Endothelial cell of umbilical vein (primary cell): Measurements from ENCODE around the gene RP2.

Source experiments
- EZH2 ChIP-seq: IDR thresholded peaks from 2 replicates; pipeline ENCODE4 v1.6.1; 2012; ENCODE audit warnings: borderline replicate concordance, low read depth, mild to moderate bottlenecking, moderate library complexity, low read length, inconsistent platforms; ENCODE audit not compliant: severe bottlenecking
- GATA2 ChIP-seq: IDR thresholded peaks from 2 replicates; pipeline ENCODE4 v1.7.0; 2011; ENCODE audit warnings: low read depth, mild to moderate bottlenecking, moderate library complexity, mixed read lengths, low read length; ENCODE audit not compliant: insufficient read length, insufficient read depth
- POLR2A ChIP-seq: IDR thresholded peaks from 2 replicates; pipeline ENCODE4 v1.6.1; 2012; ENCODE audit warnings: low read depth, mild to moderate bottlenecking, control low read depth, low read length
- TF ChIP-seq, protein P1 (sequence below), 2 donors: IDR thresholded peaks; 1 replicate in 1 of 2; 2 replicates in 1 of 2; pipeline ENCODE4 v1.5.1; 2011; ENCODE audit warnings: low read length in 2 of 2, mild to moderate bottlenecking in 2 of 2, moderate library complexity in 2 of 2, control low read depth in 1 of 2, inconsistent platforms in 1 of 2, low read depth in 1 of 2; ENCODE audit not compliant: insufficient read depth in 1 of 2; ENCODE audit errors: extremely low read depth in 1 of 2
- TF ChIP-seq, protein P2 (sequence below): IDR thresholded peaks from 2 replicates; pipeline ENCODE4 v1.6.1; 2011; ENCODE audit not compliant: insufficient read depth, insufficient read length

DNA sequence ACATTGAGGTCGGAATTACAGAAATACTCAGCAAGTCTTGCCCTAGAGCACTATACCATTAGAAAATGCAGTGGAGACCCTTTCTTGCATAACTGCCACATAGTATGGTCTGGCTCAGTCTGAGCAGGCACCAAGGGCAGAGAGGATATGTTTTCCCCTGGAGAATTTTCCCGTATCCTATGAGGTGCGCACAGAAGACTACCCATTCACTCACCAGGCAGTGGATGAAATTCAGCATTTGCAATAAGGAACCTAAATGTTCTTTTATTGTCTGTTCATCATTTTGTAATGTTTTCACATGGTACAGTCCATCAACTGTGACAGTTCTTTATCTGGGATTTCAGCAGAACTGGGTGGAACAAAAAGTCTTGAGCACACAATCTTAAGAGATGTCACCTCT is 90.9 kb downstream of the RP2 start:
- TF ChIP-seq, protein P1, sequence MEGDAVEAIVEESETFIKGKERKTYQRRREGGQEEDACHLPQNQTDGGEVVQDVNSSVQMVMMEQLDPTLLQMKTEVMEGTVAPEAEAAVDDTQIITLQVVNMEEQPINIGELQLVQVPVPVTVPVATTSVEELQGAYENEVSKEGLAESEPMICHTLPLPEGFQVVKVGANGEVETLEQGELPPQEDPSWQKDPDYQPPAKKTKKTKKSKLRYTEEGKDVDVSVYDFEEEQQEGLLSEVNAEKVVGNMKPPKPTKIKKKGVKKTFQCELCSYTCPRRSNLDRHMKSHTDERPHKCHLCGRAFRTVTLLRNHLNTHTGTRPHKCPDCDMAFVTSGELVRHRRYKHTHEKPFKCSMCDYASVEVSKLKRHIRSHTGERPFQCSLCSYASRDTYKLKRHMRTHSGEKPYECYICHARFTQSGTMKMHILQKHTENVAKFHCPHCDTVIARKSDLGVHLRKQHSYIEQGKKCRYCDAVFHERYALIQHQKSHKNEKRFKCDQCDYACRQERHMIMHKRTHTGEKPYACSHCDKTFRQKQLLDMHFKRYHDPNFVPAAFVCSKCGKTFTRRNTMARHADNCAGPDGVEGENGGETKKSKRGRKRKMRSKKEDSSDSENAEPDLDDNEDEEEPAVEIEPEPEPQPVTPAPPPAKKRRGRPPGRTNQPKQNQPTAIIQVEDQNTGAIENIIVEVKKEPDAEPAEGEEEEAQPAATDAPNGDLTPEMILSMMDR (IDR thresholded peaks at IDR 0.05; ENCODE audit: extremely low read depth in 1 of 2, insufficient read depth in 1 of 2, low read depth in 1 of 2, low read length in 2 of 2), result no peak
- no peak for TF ChIP-seq GATA2
- TF ChIP-seq, protein P2, sequence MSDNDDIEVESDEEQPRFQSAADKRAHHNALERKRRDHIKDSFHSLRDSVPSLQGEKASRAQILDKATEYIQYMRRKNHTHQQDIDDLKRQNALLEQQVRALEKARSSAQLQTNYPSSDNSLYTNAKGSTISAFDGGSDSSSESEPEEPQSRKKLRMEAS, result no peak
- no peak for TF ChIP-seq EZH2
- TF ChIP-seq POLR2A, result no peak
